Stimulated activated effector memory CD8-positive, alpha-beta T cell treated with anti-CD3 and anti-CD28 coated beads, Interleukin-12 subunit alpha, Interleukin-12 subunit beta, amount 100 ng/mL, for 72 hours (primary cell): ENCODE data around the gene RSPH10B2.
"Not testable (repeated sequence)": the region's sequence is repeated elsewhere in the genome, so short reads cannot be mapped to it uniquely, and the experiment has no call there.

Experiments used
- ATAC-seq: fragments of 150-1000 bp; cut with Tn5 transposase; 2 replicates; pipeline ENCODE4 v1.10.0; 2021
- DNase-seq, 2 donors: peaks; one replicate each; pipeline ENCODE4 v3.0.0; 2021 to 2022; ENCODE audit warnings: low spot score in 2 of 2
- H3K27ac Mint-ChIP-seq: one replicate; pipeline ENCODE4 v1.8.0; 2022; ENCODE audit warnings: mild to moderate bottlenecking, mixed read lengths
- H3K36me3 Mint-ChIP-seq: one replicate; pipeline ENCODE4 v1.8.0; 2022; ENCODE audit warnings: mild to moderate bottlenecking, mixed read lengths
- H3K4me1 Mint-ChIP-seq: one replicate; pipeline ENCODE4 v1.8.0; 2022; ENCODE audit warnings: mixed read lengths
- H3K4me3 Mint-ChIP-seq: one replicate; pipeline ENCODE4 v1.8.0; 2022; ENCODE audit warnings: mild to moderate bottlenecking, mixed read lengths
- H3K9me3 Mint-ChIP-seq: one replicate; pipeline ENCODE4 v1.8.0; 2022; ENCODE audit warnings: mixed read lengths

RSPH10B2 gene

DNA sequence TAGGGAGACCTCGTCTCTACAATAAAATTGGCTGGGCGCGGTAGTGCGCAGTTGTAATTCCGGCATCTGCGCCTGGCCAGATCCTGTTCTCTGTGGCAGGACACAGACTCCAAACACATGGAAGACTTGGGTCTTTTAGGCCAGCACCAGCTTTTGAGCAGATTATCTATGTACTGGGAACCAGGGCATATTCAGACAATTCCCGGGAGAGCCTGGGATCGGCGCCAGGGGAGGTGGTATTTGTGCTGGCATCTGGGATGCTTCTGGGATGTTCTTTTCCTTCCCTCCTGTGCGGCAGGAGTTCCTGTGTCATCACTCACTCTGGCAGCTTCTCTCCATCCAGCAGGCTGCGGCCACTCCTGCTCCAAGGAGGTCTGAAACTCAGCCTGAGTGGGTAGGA, 15.5 kb upstream of the RSPH10B2 start:
- H3K4me1 Mint-ChIP-seq, DNase-seq, ATAC-seq, H3K27ac Mint-ChIP-seq, H3K9me3 Mint-ChIP-seq, H3K4me3 Mint-ChIP-seq: not testable (repeated sequence)
- peaks cover 96% of the 10 kb centered on the region for H3K36me3 Mint-ChIP-seq

DNA sequence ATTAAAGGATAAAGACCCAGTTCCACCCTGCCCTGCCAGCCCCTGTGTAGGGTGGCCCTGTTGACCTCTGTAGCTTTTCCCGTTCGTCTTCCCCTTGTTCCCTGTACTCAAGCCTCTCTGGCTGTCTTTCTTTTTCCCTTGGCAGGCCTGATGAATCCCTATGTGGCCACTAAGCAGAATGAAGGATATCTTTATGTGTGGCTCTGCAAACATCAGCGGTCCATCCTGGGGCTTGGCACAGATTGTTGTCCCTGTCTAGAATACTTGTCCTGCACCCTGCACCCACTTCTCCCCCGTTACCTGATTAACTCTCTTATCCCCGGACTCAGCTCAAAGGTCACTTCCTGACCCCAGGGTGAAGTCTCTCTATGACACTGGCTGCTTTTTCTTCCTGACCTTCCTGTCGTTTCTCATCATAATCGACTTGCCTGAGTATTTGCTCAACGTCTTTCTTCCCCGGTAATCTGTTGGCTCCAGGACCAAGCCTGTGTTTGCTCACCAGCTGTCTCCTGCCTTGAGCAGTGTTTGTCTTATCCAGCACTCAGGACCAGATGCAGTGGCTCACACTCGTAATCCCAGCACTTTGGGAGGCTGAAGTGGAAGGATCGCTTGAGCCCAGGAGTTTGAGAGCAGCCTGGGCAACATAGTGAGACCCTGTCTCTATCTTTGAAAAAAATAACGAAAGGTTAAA, 9.3 kb upstream of the RSPH10B2 start:
- not testable (repeated sequence) for H3K4me3 Mint-ChIP-seq, ATAC-seq, DNase-seq, H3K4me1 Mint-ChIP-seq, H3K27ac Mint-ChIP-seq, H3K9me3 Mint-ChIP-seq
- H3K36me3 Mint-ChIP-seq: peaks cover 66% of the 10 kb centered on the region

DNA sequence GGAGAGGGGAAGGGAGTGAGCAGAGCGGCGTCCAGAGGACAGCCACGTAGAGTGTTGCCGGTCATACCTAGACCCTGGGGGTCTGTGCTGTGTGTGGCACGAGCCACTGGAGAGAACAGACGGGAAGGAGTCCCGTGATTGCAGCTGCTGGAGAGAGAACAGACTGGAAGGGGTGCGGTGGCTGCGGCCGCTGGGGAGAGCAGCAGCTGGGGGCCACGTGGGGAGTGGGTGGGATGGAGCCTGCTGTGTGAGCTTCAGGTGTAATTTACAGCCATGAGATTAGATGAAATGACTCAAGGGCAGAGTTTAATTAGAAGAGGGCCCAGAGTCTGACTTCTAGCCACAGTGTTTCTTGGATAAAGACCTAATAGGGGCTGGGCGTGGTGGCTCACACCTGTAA, 4.6 kb upstream of the RSPH10B2 start:
- not testable (repeated sequence) for DNase-seq, H3K9me3 Mint-ChIP-seq, H3K4me1 Mint-ChIP-seq, H3K27ac Mint-ChIP-seq, ATAC-seq, H3K4me3 Mint-ChIP-seq
- H3K36me3 Mint-ChIP-seq: peaks cover 44% of the 10 kb centered on the region

DNA sequence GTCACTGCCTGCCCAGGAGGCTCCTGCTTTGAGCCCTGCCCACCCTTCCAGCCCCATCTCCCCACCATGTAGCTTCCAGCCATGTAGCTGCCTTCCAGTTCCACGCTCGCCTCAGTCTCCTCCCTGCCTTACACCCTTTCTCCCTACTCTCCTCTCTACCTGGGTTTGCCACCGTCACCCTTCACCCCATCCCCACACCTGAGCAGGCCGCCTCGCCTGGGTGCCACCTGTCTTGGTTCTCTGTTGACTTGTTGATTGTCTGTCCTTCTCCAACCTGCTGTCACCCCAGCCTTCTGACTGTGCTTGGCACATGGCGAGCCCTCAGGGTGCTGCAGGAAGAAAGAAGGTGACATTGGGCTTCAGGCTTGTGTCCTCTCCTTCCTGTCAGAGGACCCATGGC, 3.7 kb upstream of the RSPH10B2 start:
- DNase-seq, H3K4me1 Mint-ChIP-seq, H3K4me3 Mint-ChIP-seq, H3K27ac Mint-ChIP-seq, H3K9me3 Mint-ChIP-seq: not testable (repeated sequence)
- peaks cover 38% of the 10 kb centered on the region for H3K36me3 Mint-ChIP-seq
- peak; percentile 27 for ATAC-seq

DNA sequence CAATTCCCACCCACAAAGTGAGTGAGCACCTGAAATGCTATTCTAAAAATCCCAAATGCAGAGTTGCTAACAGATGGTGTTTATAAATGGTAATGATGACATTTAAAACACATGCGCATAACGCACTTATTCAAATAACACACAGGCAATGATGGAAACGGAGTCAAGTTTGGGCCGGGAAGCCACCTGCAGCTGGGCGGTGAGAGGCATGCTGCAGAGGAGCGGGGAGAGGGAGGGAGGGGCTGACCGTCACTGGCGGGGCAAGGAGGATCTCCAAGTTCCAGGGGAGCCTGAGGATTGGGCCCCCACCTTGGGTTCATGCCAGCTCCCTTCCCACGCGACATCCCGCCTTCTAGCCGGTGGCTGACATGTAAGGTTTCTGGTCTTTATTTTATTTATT, 7.3 kb downstream of the RSPH10B2 start:
- not testable (repeated sequence) for H3K36me3 Mint-ChIP-seq, H3K4me1 Mint-ChIP-seq, DNase-seq, H3K9me3 Mint-ChIP-seq, ATAC-seq, H3K4me3 Mint-ChIP-seq, H3K27ac Mint-ChIP-seq

DNA sequence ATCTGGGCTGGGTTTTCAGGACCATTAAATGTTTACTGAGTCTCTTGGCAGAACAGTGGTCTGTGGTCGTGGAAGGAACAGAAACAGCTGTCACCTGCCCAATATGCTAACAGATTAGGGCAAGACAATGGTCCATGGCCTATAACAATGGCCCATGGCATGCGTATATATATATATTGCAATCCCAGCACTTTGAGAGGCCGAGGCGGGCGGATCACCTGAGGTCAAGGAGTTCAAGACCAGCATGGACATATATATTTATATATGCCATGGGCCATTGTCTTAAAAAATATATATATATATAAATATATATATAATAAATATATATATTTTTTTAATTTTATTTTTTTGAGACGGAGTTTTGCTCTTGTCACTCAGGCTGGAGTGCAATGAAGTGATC, 27.7 kb downstream of the RSPH10B2 start:
- H3K36me3 Mint-ChIP-seq, H3K27ac Mint-ChIP-seq, ATAC-seq, H3K4me1 Mint-ChIP-seq, DNase-seq, H3K9me3 Mint-ChIP-seq, H3K4me3 Mint-ChIP-seq: not testable (repeated sequence)

DNA sequence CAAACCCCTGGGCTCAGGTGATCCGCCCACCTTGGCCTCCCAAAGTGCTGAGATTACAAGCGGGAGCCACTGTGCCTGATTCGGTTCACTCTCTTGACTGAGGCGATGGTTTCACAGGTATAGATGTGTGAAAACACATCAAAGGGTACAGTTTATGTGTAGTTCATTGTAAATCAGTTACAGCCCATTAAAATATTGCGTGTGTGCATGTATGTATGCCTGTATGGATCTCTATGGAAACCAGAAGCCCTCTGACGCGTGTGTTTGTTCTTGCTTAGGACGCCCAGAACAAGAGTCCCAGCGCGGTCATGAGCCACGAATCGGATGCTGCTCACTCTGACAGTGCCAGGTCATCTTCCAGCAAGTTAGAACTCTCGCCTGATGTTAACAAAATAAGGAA, 35.5 kb downstream of the RSPH10B2 start:
- not testable (repeated sequence) for ATAC-seq, H3K9me3 Mint-ChIP-seq, H3K4me3 Mint-ChIP-seq, H3K36me3 Mint-ChIP-seq, DNase-seq, H3K27ac Mint-ChIP-seq, H3K4me1 Mint-ChIP-seq

DNA sequence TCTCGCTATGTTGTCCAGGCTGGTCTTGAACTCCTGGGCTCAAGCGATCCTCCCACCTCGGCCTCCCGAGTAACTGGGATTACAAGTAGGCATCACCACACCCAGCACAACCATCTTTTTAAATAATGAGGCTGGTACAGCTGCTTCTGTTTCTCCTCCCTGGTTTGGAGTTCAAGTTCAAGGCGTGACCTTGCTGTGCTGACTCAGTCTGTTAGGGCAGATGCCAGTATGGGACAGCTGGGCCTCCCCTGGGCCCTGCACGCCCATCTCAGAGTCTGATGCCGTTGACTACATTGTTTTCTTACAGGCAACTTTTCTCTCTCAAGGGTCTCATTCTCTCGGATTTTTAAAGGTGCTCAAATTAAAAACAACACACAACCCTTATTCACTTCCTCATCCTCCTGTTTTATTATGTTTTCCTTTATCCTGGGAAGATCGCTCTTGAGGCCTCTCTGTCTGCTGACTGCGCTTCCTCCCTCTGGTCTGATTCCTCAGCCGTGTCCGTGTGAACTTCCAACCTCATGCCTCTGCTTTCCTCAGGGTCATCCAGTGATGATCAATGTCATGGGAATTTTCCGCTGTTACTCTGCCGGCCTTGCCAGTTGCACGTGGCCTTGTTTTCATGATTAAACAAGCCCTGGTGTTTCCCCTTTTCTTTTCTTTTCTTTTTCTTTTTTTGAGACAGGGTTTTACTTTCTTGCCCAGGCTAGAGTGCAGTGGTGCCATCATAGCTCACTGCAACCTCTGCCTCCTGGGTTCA, 38.4 kb downstream of the RSPH10B2 start:
- H3K9me3 Mint-ChIP-seq, ATAC-seq, DNase-seq, H3K4me3 Mint-ChIP-seq, H3K27ac Mint-ChIP-seq, H3K4me1 Mint-ChIP-seq: not testable (repeated sequence)
- H3K36me3 Mint-ChIP-seq: peaks cover 16% of the 10 kb centered on the region

DNA sequence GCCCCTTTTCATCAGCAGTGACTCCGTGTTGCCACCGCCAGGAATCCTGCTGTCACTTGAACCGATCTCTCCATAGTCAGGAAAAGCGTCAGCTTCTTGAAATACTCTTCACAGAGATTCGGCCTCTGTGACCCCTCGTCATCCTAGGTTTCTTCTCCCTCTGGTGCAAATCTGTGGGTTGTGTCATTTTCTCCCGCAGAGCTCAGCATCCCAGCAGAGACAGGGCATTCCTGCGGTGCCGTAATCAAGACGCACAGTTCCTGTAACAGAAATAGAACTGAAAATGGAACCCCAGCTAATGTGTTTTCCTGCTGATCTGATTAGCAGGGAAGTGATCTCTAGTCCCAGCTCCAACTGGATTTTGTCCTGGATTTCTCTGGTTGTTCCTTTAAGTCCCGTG, 40.4 kb downstream of the RSPH10B2 start:
- H3K9me3 Mint-ChIP-seq, ATAC-seq, H3K4me1 Mint-ChIP-seq, H3K27ac Mint-ChIP-seq, DNase-seq, H3K4me3 Mint-ChIP-seq: not testable (repeated sequence)
- H3K36me3 Mint-ChIP-seq: peaks cover 16% of the 10 kb centered on the region

DNA sequence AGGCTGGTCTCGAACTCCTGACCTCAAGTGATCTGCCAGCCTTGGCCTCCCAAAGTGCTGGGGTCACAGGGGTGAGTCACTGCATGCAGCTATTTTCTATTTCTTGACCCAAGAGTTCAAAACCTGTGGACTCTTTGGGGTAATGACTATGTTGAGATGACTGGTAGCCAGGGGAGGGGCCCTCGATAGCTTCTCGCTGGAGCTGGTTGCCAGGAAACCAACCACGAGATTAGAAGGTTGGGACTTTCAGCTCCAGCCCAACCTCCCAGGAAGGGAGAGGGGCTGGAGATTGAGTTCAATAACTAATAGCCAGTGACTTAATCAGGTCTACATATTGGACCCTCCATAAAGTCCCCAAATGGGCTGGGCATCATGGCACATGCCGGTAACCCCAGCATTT, 43.3 kb downstream of the RSPH10B2 start:
- not testable (repeated sequence) for DNase-seq, H3K4me3 Mint-ChIP-seq, H3K4me1 Mint-ChIP-seq, H3K9me3 Mint-ChIP-seq, H3K27ac Mint-ChIP-seq, ATAC-seq
- peaks cover 16% of the 10 kb centered on the region for H3K36me3 Mint-ChIP-seq

DNA sequence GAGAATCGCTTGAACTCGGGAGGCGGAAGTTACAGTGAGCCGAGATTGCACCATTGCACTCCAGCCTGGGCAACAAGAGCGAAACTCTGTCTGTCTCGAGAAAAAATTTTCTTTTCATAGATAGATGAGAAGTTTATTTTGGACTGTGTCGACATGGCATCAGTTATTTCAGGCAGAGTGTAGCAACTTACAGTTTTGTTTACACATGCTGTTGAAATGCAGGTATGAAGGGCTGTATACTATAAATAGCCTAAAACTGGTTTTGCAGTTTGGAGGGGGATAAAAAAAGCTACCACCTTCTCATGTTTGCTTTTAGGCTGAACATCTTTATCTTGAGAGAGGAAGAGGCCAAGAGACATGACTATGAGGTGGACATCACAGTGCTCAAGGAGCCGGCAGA, 44.1 kb downstream of the RSPH10B2 start:
- not testable (repeated sequence) for ATAC-seq, H3K4me1 Mint-ChIP-seq, H3K9me3 Mint-ChIP-seq, DNase-seq, H3K27ac Mint-ChIP-seq, H3K4me3 Mint-ChIP-seq
- peaks cover 14% of the 10 kb centered on the region for H3K36me3 Mint-ChIP-seq

DNA sequence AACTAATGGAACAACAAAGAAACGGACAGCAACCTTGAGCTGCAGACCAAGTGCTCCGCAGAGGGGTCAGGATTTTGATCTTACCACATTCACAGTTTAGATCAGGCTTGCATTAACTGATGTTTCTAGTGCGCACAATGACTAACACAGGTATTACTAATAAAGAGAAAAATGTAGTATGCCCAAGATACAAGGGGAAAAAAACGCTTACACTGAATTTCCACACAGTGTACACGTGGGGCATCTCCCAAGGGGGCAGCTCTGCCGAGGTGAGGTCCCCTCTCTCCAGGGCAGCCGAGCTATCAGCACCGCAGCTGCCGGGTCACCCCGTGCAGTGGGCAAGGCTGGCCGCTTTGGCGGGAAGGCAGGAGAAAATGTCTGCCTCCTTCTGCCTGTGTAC, 46.0 kb downstream of the RSPH10B2 start:
- H3K4me3 Mint-ChIP-seq, DNase-seq: not testable (repeated sequence)

DNA sequence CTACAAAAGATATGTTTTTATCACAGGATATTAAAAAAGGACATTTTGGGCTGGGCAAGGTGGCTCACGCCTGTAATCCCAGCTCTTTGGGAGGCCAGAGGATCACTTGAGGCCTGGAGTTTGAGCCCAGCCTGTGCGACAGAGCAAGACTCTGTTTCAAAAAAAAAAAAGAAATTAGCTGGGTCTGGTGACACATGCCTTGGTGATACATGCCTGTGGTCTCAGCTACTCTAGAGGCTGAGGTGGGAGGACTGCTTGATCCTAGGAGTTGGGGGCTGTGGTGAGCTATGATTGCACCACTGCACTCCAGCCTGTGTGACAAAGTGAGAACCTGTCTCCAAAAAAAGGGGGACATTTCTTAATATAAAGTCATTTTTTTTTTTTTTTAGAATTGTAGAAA, 46.4 kb downstream of the RSPH10B2 start:
- peaks cover 19% of the 10 kb centered on the region for H3K36me3 Mint-ChIP-seq
- H3K4me1 Mint-ChIP-seq, DNase-seq, H3K27ac Mint-ChIP-seq, H3K9me3 Mint-ChIP-seq, H3K4me3 Mint-ChIP-seq: not testable (repeated sequence)
- peak; percentile 70 for ATAC-seq

More for the DNA sequence above, 46.0 kb downstream of the RSPH10B2 start:
- H3K9me3 Mint-ChIP-seq, H3K27ac Mint-ChIP-seq, H3K4me1 Mint-ChIP-seq: not testable (repeated sequence)
- H3K36me3 Mint-ChIP-seq: peaks cover 19% of the 10 kb centered on the region
- ATAC-seq: peak; percentile 90

DNA sequence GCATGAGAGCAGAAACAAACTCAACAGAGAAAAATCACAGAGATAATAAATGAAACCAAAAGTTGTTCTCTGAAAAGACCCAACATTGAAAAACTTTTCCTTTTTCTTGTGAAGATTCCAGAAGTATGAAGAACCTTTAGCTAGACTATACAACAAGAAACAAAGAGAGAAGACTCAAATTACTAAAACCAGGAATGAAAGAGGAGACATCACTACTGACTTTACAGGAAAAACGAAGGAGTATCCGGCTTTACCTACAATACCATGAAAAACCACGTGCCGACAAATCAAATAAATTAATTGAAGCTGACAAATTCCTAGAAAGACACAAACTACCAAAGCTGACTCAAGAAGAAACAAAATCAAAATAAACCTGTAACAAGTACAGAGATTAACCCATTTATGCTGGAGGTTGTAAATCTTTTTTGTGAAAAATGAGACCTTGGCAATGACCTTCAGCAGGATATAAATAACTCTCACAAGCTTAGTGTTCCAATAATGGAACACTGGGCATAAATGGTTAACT, 53.6 kb downstream of the RSPH10B2 start:
- not testable (repeated sequence) for H3K4me1 Mint-ChIP-seq, H3K36me3 Mint-ChIP-seq, H3K9me3 Mint-ChIP-seq, DNase-seq, H3K4me3 Mint-ChIP-seq, H3K27ac Mint-ChIP-seq
- ATAC-seq: peak; percentile 58

DNA sequence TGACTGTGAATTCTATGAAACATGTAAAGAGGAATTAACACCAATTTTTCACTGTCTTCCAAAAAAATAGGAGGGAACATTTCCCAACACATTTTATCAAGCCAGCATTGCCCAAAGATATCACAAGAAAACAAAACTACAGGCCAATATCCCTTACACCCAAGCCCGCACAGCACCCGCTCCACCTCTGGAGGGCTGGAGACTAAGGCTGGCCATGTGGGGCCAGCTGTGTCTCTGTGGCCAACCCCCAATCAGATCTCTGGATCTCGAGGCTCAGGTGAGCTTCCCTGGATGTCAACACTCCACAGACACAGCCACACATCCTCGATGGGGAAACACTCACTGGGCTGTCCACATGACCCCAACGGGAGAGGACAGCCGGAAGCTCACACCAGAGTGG, 54.1 kb downstream of the RSPH10B2 start:
- not testable (repeated sequence) for ATAC-seq, H3K27ac Mint-ChIP-seq, DNase-seq, H3K4me3 Mint-ChIP-seq, H3K9me3 Mint-ChIP-seq, H3K36me3 Mint-ChIP-seq, H3K4me1 Mint-ChIP-seq

DNA sequence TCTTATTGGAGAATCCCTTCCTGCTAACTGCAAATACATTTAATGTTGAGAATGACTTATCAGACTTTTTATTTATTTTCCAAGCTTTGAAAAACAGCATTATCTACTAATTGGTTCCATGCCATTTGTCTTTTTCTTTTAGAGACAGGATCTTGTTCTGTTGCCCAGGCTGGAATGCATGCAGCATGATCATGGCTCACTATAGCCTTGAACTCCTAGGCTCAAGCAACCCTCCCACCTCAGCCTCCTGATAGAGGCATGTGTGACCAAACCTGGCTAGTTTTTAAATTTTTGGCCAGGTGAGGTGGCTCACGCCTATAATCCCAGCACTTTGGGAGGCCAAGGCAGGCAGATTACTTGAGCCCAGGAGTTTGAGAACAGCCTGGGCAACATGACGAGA, 59.1 kb downstream of the RSPH10B2 start:
- H3K4me1 Mint-ChIP-seq, H3K9me3 Mint-ChIP-seq, H3K4me3 Mint-ChIP-seq, DNase-seq, ATAC-seq, H3K27ac Mint-ChIP-seq: not testable (repeated sequence)
- peaks cover 45% of the 10 kb centered on the region for H3K36me3 Mint-ChIP-seq
